ENCODE measurements around the gene RNU5D-1. TPM values are rescaled to one million over a fixed set of nuclear protein-coding genes. Genes with fewer than 3 reads are reported as not detected.

RNU5D-1 gene
- total and polyA plus RNA-seq, 2 of the 13 experiments (the other 11 are each of a cell fraction or from before 2014, with no cell fraction given): 165 TPM; not detected in 1

- TF ChIP-seq ZNF407 (CRISPR knock-in tag; IDR thresholded peaks at IDR 0.05; ENCODE audit: not compliant biosample characterization) (no peak), ZNF180 (CRISPR knock-in tag; IDR thresholded peaks at IDR 0.05; ENCODE audit: borderline replicate concordance, low read depth) (no peak), ZNF17 (CRISPR knock-in tag; IDR thresholded peaks at IDR 0.05) (no peak), KLF15 (CRISPR knock-in tag; IDR thresholded peaks at IDR 0.05; ENCODE audit: borderline replicate concordance) (peak; percentile 36; the same call in 1 of the 2 replicates), GPN1 (CRISPR knock-in tag; IDR thresholded peaks at IDR 0.05; ENCODE audit: borderline replicate concordance) (no peak), HMGXB3 (CRISPR knock-in tag; IDR thresholded peaks at IDR 0.05; ENCODE audit: borderline replicate concordance) (no peak), ZNF205 (CRISPR knock-in tag; IDR thresholded peaks at IDR 0.05) (peak; percentile 40; the same call in 1 of the 2 replicates), ZBTB37 (CRISPR knock-in tag; IDR thresholded peaks at IDR 0.05) (no peak), ARID2 (CRISPR knock-in tag; IDR thresholded peaks at IDR 0.05; ENCODE audit: borderline replicate concordance) (peak; percentile 85; the same call in 1 of the 2 replicates), ZNF777 (CRISPR knock-in tag; IDR thresholded peaks at IDR 0.05) (no peak), ZKSCAN8 (CRISPR knock-in tag; IDR thresholded peaks at IDR 0.05; ENCODE audit: borderline replicate concordance) (0 out of 2 replicates have a peak, but pooled peaks have one; percentile 25), YEATS4 (CRISPR knock-in tag; IDR thresholded peaks at IDR 0.05; ENCODE audit: borderline replicate concordance) (peak; percentile 91), U2AF2 (IDR thresholded peaks at IDR 0.05; ENCODE audit: low read depth, low read length) (no peak), ZNF713 (CRISPR knock-in tag; IDR thresholded peaks at IDR 0.05) (0 out of 2 replicates have a peak, but pooled peaks have one; percentile 72)
These were observed 8.6 kb upstream of the RNU5D-1 start, which contains the start of gene KIF2C (continued) for GRCh38 chr1:44739307-44740178.

Data from HepG2 (cell line).